Measurements from ENCODE around the gene PODNL1. TPM values are rescaled to one million over a fixed set of nuclear protein-coding genes. Genes with fewer than 3 reads are reported as not detected.
A peak's percentile ranks its signal among the peaks of the same experiment; 100 is the strongest.

The PODNL1 gene
- total and polyA plus RNA-seq, 2 of the 8 experiments (the other 6 are each of a cell fraction or from before 2014, with no cell fraction given): 1.0 to 1.5 TPM

DNA sequence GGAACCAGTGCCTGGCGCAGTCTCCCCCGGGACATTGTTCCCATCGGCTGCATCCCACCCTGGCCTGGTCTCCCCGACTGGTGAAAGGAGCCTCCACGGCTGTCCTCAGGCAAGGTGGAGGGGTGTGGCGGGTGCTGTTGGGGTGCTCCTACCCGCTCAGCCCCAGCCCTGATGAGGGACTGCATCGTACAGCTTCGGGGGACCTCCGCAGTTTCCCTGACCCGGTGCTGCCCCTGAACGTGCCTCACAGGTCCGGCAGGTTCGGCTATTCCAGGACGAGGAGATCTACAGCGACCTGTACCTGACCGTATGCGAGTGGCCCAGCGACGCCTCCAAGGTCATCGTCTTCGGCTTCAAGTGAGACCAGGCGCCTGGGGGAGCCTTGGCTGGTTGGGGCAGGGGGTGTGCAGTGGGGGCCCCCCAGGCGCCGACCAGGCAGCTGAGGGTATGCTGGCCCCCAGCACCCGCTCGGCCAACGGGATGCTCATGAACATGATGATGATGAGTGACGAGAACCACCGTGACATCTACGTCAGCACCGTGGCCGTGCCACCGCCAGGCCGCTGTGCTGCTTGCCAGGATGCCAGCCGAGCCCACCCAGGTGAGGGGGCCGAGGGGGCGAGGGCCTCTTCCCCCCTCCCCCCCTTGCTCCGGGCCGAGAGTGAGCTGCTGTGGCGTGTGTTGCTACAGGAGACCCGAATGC, 17.6 kb upstream of the PODNL1 start:
- Histone ChIP-seq H3K9ac (replicated peaks in 1 of 4; ENCODE audit: extremely low read depth in 1 of 4, low read depth in 3 of 4, low read length in 3 of 4) (no peak overlapping the region), H2BK5ac (ENCODE audit: low read depth, low read length) (no peak overlapping the region), H3K79me1 (ENCODE audit: low read depth, low read length) (peaks cover 13% of the 10 kb centered on the region), H3K4me1 (replicated peaks in 1 of 4; ENCODE audit: control insufficient read depth in 3 of 4, insufficient read depth in 4 of 4, low read length in 3 of 4) (peaks cover 0 to 7% (median 3%) of the 10 kb centered on the region in 4 experiments; a peak in 6 of 7 replicates), H3K4me2 (ENCODE audit: insufficient read depth in 1 of 2, low read depth in 2 of 2, low read length in 2 of 2) (no peak overlapping the region), H3K79me2 (ENCODE audit: control insufficient read depth in 1 of 2, insufficient read depth in 2 of 2, low read length in 2 of 2) (peaks cover 0 to 19% of the 10 kb centered on the region in 2 experiments; a peak in 3 of 4 replicates), H2AK5ac (ENCODE audit: low read depth, low read length) (no peak overlapping the region), H3K9me3 (ENCODE audit: insufficient read depth in 2 of 2, low read depth in 1 of 2, low read length in 1 of 2) (no peaks in the 10 kb centered on the region), H4K20me1 (replicated peaks in 1 of 2; ENCODE audit: control insufficient read depth in 1 of 2, insufficient read depth in 2 of 2, low read length in 2 of 2) (peaks cover 0 to 16% of the 10 kb centered on the region in 2 experiments), H3K23ac (ENCODE audit: insufficient read length) (no peak overlapping the region), H3K4me3 (ENCODE audit: extremely low read depth in 1 of 4, insufficient read depth in 2 of 4, low read depth in 3 of 4, low read length in 4 of 4) (no peak overlapping the region), H3K14ac (ENCODE audit: insufficient read length) (no peak overlapping the region), H3K36me3 (ENCODE audit: control insufficient read depth in 2 of 4, insufficient read depth in 4 of 4, low read length in 3 of 4) (peaks cover 20 to 45% (median 40%) of the 10 kb centered on the region in 4 experiments), H2BK12ac (ENCODE audit: low read depth, low read length) (no peak overlapping the region), H2BK120ac (replicated peaks; ENCODE audit: low read depth, low read length) (no peak overlapping the region), H2BK15ac (ENCODE audit: low read length) (no peak overlapping the region), H2BK20ac (ENCODE audit: low read length) (no peak overlapping the region), H3K4ac (replicated peaks; ENCODE audit: insufficient read length, low read depth, low read length) (no peak overlapping the region), H4K8ac (ENCODE audit: extremely low read depth, insufficient read depth, low read length) (no peak overlapping the region), H3K18ac (ENCODE audit: extremely low read depth, low read length) (no peak overlapping the region), H4K91ac (replicated peaks; ENCODE audit: insufficient read length, low read length) (no peak overlapping the region), H3K56ac (replicated peaks; ENCODE audit: insufficient read length, low read depth, low read length) (no peak overlapping the region), H2AFZ (ENCODE audit: low read length) (no peak overlapping the region), H3K23me2 (ENCODE audit: low read depth, low read length) (peaks cover 9% of the 10 kb centered on the region), H3K27me3 (replicated peaks in 1 of 4; ENCODE audit: control insufficient read depth in 3 of 4, extremely low read depth in 1 of 4, insufficient read depth in 3 of 4, low read length in 3 of 4) (no peaks in the 10 kb centered on the region), H4K5ac (ENCODE audit: insufficient read length, low read depth, low read length) (no peak overlapping the region), H3K27ac (ENCODE audit: low read depth, low read length) (no peak overlapping the region)
- ChIA-PET CTCF (ENCODE audit: partially characterized antibody) (interaction anchor here (1.0 to 7.8 kb wide), 8 partner anchors 19 to 118 kb away, joined by 3 to 77 read pairs (median 3); no protein-coding TSS in a partner anchor), POLR2A (ENCODE audit: partially characterized antibody) (interaction anchor here (0.8 to 4.3 kb wide), 9 partner anchors 16 to 42 kb away, joined by 3 to 35 read pairs (median 3); partner anchors contain the start of gene PODNL1)
- no peak for FAIRE-seq
- no peak for DNase-seq (ENCODE audit: low read depth in 1 of 2, low spot score in 2 of 2)
- 95% methylated on average over 39 of the region's 42 CpGs; no CpG with 5 or more reads in 1 of the 2 experiments for WGBS, 2 experiments (ENCODE audit: extremely low coverage in 1 of 2, insufficient coverage in 1 of 2, insufficient read length in 1 of 2, insufficient replicate concordance in 2 of 2, low coverage in 1 of 2, low lambda C conversion rate in 2 of 2, missing lambda C conversion rate in 1 of 2)
- TF ChIP-seq CTBP2 (IDR thresholded peaks at IDR 0.05; ENCODE audit: borderline replicate concordance, insufficient read depth, insufficient read length, low read length): no peak
- TF ChIP-seq POLR2AphosphoS5 (IDR thresholded peaks at IDR 0.05; ENCODE audit: low read depth, low read length): peak; percentile 59; the same call in 1 of the 2 replicates

All from H1 (cell line).